IMR-90 (cell line): ENCODE data around the gene NUP42. TPM values are rescaled to one million over a fixed set of nuclear protein-coding genes. Genes with fewer than 3 reads are reported as not detected.

ENCODE experiments used
- ATAC-seq: fragments of 200-7000 bp; cut with Tn5 transposase; 2 replicates; pipeline ENCODE4 v1.9.1; 2020; ENCODE audit warnings: low read depth, mild to moderate bottlenecking, moderate library complexity
- BruUV-seq: library from RNA; stranded (reverse); fragments of 400-500 nt; replicated peaks from 2 replicates; lab custom pipeline; 2021; lab: Mats Ljungman, UMichigan
- CTCF ChIA-PET: fragments of 300-600 bp; formaldehyde crosslinking; extraction: SDS; loops from one replicate; lab custom pipeline; 2021; ENCODE audit warnings: antibody characterized with exemption; lab: Yijun Ruan, JAX
- POLR2A ChIA-PET: fragments of 300-600 bp; sonication (Branson Sonifier 250); formaldehyde crosslinking; loops from one replicate; lab custom pipeline; 2022; ENCODE audit warnings: antibody characterized with exemption; ENCODE audit not compliant: unreplicated experiment; lab: Charles Lee
- DNase-seq: peaks from one replicate; pipeline ENCODE4 v3.0.0; 2013
- H2AFZ ChIP-seq: replicated peaks from 2 replicates; pipeline ENCODE3; 2013; ENCODE audit warnings: low read length, mild to moderate bottlenecking; ENCODE audit not compliant: poor library complexity
- H2AK5ac ChIP-seq: 2 replicates; pipeline ENCODE4 v1.6.1; 2013; ENCODE audit warnings: low read depth, low read length, inconsistent platforms
- H2AK9ac ChIP-seq: replicated peaks from 2 replicates; pipeline ENCODE3; 2013; ENCODE audit warnings: mild to moderate bottlenecking, low read depth, low read length, moderate library complexity; ENCODE audit not compliant: poor library complexity
- H2BK120ac ChIP-seq: 2 replicates; pipeline ENCODE4 v1.6.1; 2013; ENCODE audit warnings: low read depth, low read length, inconsistent platforms
- H2BK15ac ChIP-seq: 3 replicates; pipeline ENCODE4 v1.6.1; 2013; ENCODE audit warnings: low read depth, low read length, inconsistent platforms
- H2BK20ac ChIP-seq: 2 replicates; pipeline ENCODE4 v1.6.1; 2013; ENCODE audit warnings: low read depth, mild to moderate bottlenecking, inconsistent platforms, low read length, moderate library complexity
- H2BK5ac ChIP-seq: 2 replicates; pipeline ENCODE4 v1.6.1; 2013; ENCODE audit warnings: mild to moderate bottlenecking, low read depth, low read length, inconsistent platforms; ENCODE audit not compliant: poor library complexity, severe bottlenecking
- H3K14ac ChIP-seq: replicated peaks from 2 replicates; pipeline ENCODE4 v1.6.1; 2013; ENCODE audit warnings: low read depth, low read length, inconsistent platforms
- H3K18ac ChIP-seq: 2 replicates; pipeline ENCODE4 v1.6.1; 2013; ENCODE audit warnings: low read depth, low read length, control low read depth
- H3K23ac ChIP-seq: 2 replicates; pipeline ENCODE4 v1.6.1; 2013; ENCODE audit warnings: low read depth, low read length, inconsistent platforms
- H3K27ac ChIP-seq: 2 replicates; pipeline ENCODE4 v1.5.1; 2013; ENCODE audit warnings: mild to moderate bottlenecking, control low read depth, low read length; ENCODE audit not compliant: insufficient read depth
- H3K27me3 ChIP-seq: 2 replicates; pipeline ENCODE4 v1.6.1; 2013; ENCODE audit warnings: low read length; ENCODE audit not compliant: control insufficient read depth, insufficient read depth
- H3K36me3 ChIP-seq: 2 replicates; pipeline ENCODE4 v1.6.1; 2013; ENCODE audit warnings: low read length, mixed read lengths; ENCODE audit not compliant: control insufficient read depth, insufficient read depth
- H3K4ac ChIP-seq: 2 replicates; pipeline ENCODE4 v1.6.1; 2013; ENCODE audit warnings: low read depth, low read length, inconsistent platforms
- H3K4me1 ChIP-seq: 2 replicates; pipeline ENCODE4 v1.6.1; 2013; ENCODE audit warnings: low read length, mixed read lengths; ENCODE audit not compliant: control insufficient read depth, insufficient read depth
- H3K4me2 ChIP-seq: 2 replicates; pipeline ENCODE4 v1.6.1; 2013; ENCODE audit warnings: low read depth, mild to moderate bottlenecking, control low read depth, low read length, moderate library complexity
- H3K4me3 ChIP-seq: 2 replicates; pipeline ENCODE4 v1.5.1; 2013; ENCODE audit warnings: low read depth, mild to moderate bottlenecking, control low read depth, low read length, moderate library complexity; ENCODE audit not compliant: insufficient read depth
- H3K56ac ChIP-seq: 2 replicates; pipeline ENCODE4 v1.6.1; 2013; ENCODE audit warnings: low read length, inconsistent platforms; ENCODE audit not compliant: insufficient read depth; ENCODE audit errors: extremely low read depth
- H3K79me1 ChIP-seq, 2 experiments: 2 replicates each; pipeline ENCODE4 v1.6.1; 2013; ENCODE audit warnings: low read length in 2 of 2, inconsistent platforms in 1 of 2, low read depth in 1 of 2
- H3K9ac ChIP-seq: 2 replicates; pipeline ENCODE4 v1.6.1; 2013; ENCODE audit warnings: low read depth, low read length, control low read depth
- H3K9me1 ChIP-seq: 2 replicates; pipeline ENCODE4 v1.6.1; 2013; ENCODE audit warnings: low read length, inconsistent platforms; ENCODE audit not compliant: insufficient read depth
- H3K9me3 ChIP-seq: 2 replicates; pipeline ENCODE4 v1.6.1; 2013; ENCODE audit warnings: low read length; ENCODE audit not compliant: control insufficient read depth, insufficient read depth
- H4K20me1 ChIP-seq: 2 replicates; pipeline ENCODE4 v1.6.1; 2013; ENCODE audit warnings: low read length, inconsistent platforms; ENCODE audit not compliant: insufficient read depth
- H4K5ac ChIP-seq: 2 replicates; pipeline ENCODE4 v1.6.1; 2013; ENCODE audit warnings: mild to moderate bottlenecking, low read depth, low read length, control low read depth
- H4K8ac ChIP-seq, 2 experiments: 2 replicates each; pipeline ENCODE4 v1.6.1; 2013; ENCODE audit warnings: low read depth in 2 of 2, low read length in 2 of 2, control low read depth in 1 of 2, inconsistent platforms in 1 of 2
- H4K91ac ChIP-seq: 2 replicates; pipeline ENCODE4 v1.6.1; 2013; ENCODE audit warnings: low read depth, low read length, inconsistent platforms; ENCODE audit not compliant: insufficient read depth
- BHLHE40 ChIP-seq: fragments of 150-350 bp; IDR thresholded peaks from 2 replicates; pipeline ENCODE4 v1.6.1; 2016; ENCODE audit warnings: mild to moderate bottlenecking, low read depth, low read length
- CEBPB ChIP-seq: IDR thresholded peaks from 2 replicates; pipeline ENCODE4 v1.6.1; 2012; ENCODE audit warnings: low read depth, low read length, improper control_type of control experiment
- MAFK ChIP-seq: IDR thresholded peaks from 2 replicates; pipeline ENCODE4 v1.6.1; 2012; ENCODE audit warnings: low read depth, low read length, improper control_type of control experiment
- RCOR1 ChIP-seq: IDR thresholded peaks from 2 replicates; pipeline ENCODE4 v1.6.1; 2012; ENCODE audit warnings: mild to moderate bottlenecking, low read length, improper control_type of control experiment; ENCODE audit not compliant: insufficient replicate concordance
- SMC3 ChIP-seq: fragments of 150-350 bp; IDR thresholded peaks from 2 replicates; pipeline ENCODE4 v1.6.1; 2016; ENCODE audit warnings: low read depth, mild to moderate bottlenecking, antibody characterized with exemption, low read length, moderate library complexity
- WGBS, 2 experiments: methylation state at CpG; one replicate each; pipeline versions ENCODE4 v1.1.5 to v1.1.7; 2013; ENCODE audit warnings: missing lambda C conversion rate in 2 of 2; ENCODE audit not compliant: insufficient read length in 1 of 2; ENCODE audit errors: extremely low coverage in 2 of 2; 5-methylcytosine and 5-hydroxymethylcytosine counted together
- dilution Hi-C: fragments of 300-500 bp; cut with HindIII; formaldehyde crosslinking; loops from one replicate; pipeline ENCODE4 v1.14.3; 2018; ENCODE audit warnings: low sequenced_read_pairs; ENCODE audit not compliant: unreplicated experiment
- in situ Hi-C: fragments of 300-500 bp; cut with MboI; formaldehyde crosslinking; loops from 3 replicates; pipeline ENCODE4 v1.14.3; 2019; ENCODE audit warnings: low sequenced_read_pairs, inconsistent platforms, mixed read lengths
- intact Hi-C: fragments of 100-400 bp; cut with micrococcal nuclease; formaldehyde crosslinking; loops from 2 replicates; pipeline ENCODE4 v1.10.0; 2022
- polyA plus RNA-seq, 3 experiments: library from polyadenylated mRNA; depleted of rRNA; stranded (reverse); fragments of >200 nt; gene quantifications; 2 replicates each; pipeline ENCODE4 v1.2.3, GENCODE V29; 2012; ENCODE audit warnings: low replicate concordance in 1 of 3
- total RNA-seq: library from RNA; depleted of rRNA; stranded (reverse); fragments of >200 nt; gene quantifications from 2 replicates; pipeline ENCODE4 v1.2.3, GENCODE V29; 2012
- TF ChIP-seq, protein P1 (sequence below): fragments of 150-350 bp; IDR thresholded peaks from 2 replicates; pipeline ENCODE4 v1.6.1; 2016; ENCODE audit warnings: low read depth, mild to moderate bottlenecking, low read length, moderate library complexity, borderline replicate concordance
- TF ChIP-seq, protein P2 (sequence below): fragments of 150-350 bp; IDR thresholded peaks from 2 replicates; pipeline ENCODE4 v1.6.1; 2017; ENCODE audit warnings: mild to moderate bottlenecking, antibody characterized with exemption, low read length, low read depth

The NUP42 gene
- total and polyA plus RNA-seq, 2 of the 4 experiments (the other 2 are of a cell fraction), result 17.3 to 22.6 TPM

DNA sequence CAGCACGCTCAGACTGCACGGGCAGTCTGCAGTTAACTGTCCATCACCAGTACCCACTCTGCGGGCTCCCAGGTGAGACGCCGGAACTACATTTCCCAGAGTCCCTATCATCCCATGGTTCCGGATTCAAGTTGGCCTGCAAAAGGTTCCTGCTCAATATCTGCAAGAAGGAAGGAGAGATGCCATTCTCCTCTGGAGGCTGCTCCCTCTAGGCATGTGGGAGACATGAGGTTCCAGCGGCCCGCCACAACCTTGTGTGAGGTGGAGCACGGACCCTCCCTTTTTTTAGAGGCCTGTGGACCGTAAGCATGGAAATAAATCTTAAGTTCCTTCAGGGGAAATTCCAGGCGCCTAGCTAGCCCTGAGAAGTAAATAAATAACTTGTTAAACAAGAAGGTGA lies 29.7 kb downstream of the NUP42 start:
- H4K20me1 ChIP-seq, result no peaks in the 10 kb centered on the region
- no peak for ATAC-seq
- no peak overlapping the region for H4K91ac ChIP-seq
- no peak overlapping the region for H3K18ac ChIP-seq
- no peak overlapping the region for H3K14ac ChIP-seq
- no TSS peak for BruUV-seq
- no peak overlapping the region for H2AK5ac ChIP-seq
- no peaks in the 10 kb centered on the region for H3K4me1 ChIP-seq
- no peak overlapping the region for H3K23ac ChIP-seq
- no peak overlapping the region for H3K4me2 ChIP-seq
- no peaks in the 10 kb centered on the region for H3K9me1 ChIP-seq
- H2BK120ac ChIP-seq, result no peak overlapping the region
- no peak for DNase-seq
- no peak overlapping the region for H3K4me3 ChIP-seq
- no peak overlapping the region for H4K8ac ChIP-seq
- no peaks in the 10 kb centered on the region for H3K36me3 ChIP-seq
- H2BK5ac ChIP-seq, result no peak overlapping the region
- no peaks in the 10 kb centered on the region for H3K9me3 ChIP-seq
- no peak overlapping the region for H3K4ac ChIP-seq
- dilution Hi-C loops (no loop called here), intact Hi-C loops (no loop called here), in situ Hi-C loops (no loop called here)
- no peak overlapping the region for H3K9ac ChIP-seq
- no peak overlapping the region for H2BK20ac ChIP-seq
- no peaks in the 10 kb centered on the region for H3K79me1 ChIP-seq
- peaks cover 2% of the 10 kb centered on the region; the same call in 1 of the 2 replicates for H3K27me3 ChIP-seq
- H3K56ac ChIP-seq, result no peak overlapping the region
- no CpG with 5 or more reads among the region's 11 CpGs for WGBS, 2 experiments
- peak overlapping the region; percentile 43 for H2AFZ ChIP-seq
- no peak overlapping the region for H4K5ac ChIP-seq
- H2BK15ac ChIP-seq, result no peak overlapping the region
- ChIA-PET CTCF (interaction anchor here (1.0 kb wide), 1 partner anchor 12 kb away, joined by 4 read pairs; no protein-coding TSS in a partner anchor), POLR2A (no interaction called here)
- TF ChIP-seq, protein P1, sequence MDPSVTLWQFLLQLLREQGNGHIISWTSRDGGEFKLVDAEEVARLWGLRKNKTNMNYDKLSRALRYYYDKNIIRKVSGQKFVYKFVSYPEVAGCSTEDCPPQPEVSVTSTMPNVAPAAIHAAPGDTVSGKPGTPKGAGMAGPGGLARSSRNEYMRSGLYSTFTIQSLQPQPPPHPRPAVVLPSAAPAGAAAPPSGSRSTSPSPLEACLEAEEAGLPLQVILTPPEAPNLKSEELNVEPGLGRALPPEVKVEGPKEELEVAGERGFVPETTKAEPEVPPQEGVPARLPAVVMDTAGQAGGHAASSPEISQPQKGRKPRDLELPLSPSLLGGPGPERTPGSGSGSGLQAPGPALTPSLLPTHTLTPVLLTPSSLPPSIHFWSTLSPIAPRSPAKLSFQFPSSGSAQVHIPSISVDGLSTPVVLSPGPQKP, result no peak
- no peak for TF ChIP-seq CEBPB
- no peak for TF ChIP-seq MAFK
- TF ChIP-seq, protein P2, sequence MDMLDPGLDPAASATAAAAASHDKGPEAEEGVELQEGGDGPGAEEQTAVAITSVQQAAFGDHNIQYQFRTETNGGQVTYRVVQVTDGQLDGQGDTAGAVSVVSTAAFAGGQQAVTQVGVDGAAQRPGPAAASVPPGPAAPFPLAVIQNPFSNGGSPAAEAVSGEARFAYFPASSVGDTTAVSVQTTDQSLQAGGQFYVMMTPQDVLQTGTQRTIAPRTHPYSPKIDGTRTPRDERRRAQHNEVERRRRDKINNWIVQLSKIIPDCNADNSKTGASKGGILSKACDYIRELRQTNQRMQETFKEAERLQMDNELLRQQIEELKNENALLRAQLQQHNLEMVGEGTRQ, result no peak
- no peak for TF ChIP-seq SMC3
- TF ChIP-seq BHLHE40, result no peak
- TF ChIP-seq RCOR1, result no peak
- H3K27ac ChIP-seq, result no peak overlapping the region
- H2AK9ac ChIP-seq, result no peak overlapping the region
